ENCODE measurements around the gene UBL3.

GRCh38 chr13:29750183-29750530 lies 100.3 kb downstream of the UBL3 start:
- no peak for TF ChIP-seq CTCF (conservative IDR thresholded peaks at IDR 0.05; ENCODE audit: low read depth, low read length)
- TF ChIP-seq EZH2 (IDR thresholded peaks at IDR 0.05; ENCODE audit: low read length, unreplicated experiment) = no peak

Measured in PC-3 (cell line).